HUES6 (cell line): ENCODE measurements around the gene ASTL.

Experiments used
- H3K27ac ChIP-seq: 2 replicates; pipeline ENCODE4 v1.7.0; 2013; ENCODE audit warnings: low read depth, mild to moderate bottlenecking, low read length, inconsistent platforms
- H3K27me3 ChIP-seq: 2 replicates; pipeline ENCODE4 v1.6.1; 2013; ENCODE audit warnings: low read length; ENCODE audit not compliant: control insufficient read depth, insufficient read depth
- H3K36me3 ChIP-seq: 2 replicates; pipeline ENCODE4 v1.6.1; 2013; ENCODE audit warnings: low read length; ENCODE audit not compliant: control insufficient read depth, insufficient read depth
- H3K4me1 ChIP-seq: 2 replicates; pipeline ENCODE4 v1.6.1; 2013; ENCODE audit warnings: low read length; ENCODE audit not compliant: control insufficient read depth, insufficient read depth
- H3K4me3 ChIP-seq: 2 replicates; pipeline ENCODE4 v1.5.1; 2013; ENCODE audit warnings: low read depth, low read length
- H3K9ac ChIP-seq: one replicate; pipeline ENCODE4 v1.6.1; 2013; ENCODE audit warnings: mild to moderate bottlenecking, low read length
- H3K9me3 ChIP-seq: 2 replicates; pipeline ENCODE4 v1.6.1; 2013; ENCODE audit warnings: low read depth, low read length; ENCODE audit not compliant: control insufficient read depth, insufficient read depth

ASTL gene

GRCh38 chr2:96134421-96134820 is 3.9 kb downstream of the ASTL start:
- Histone ChIP-seq H3K36me3 (no peaks in the 10 kb centered on the region), H3K27me3 (peaks cover 24% of the 10 kb centered on the region; the same call in 1 of the 2 replicates), H3K4me1 (peaks cover 4% of the 10 kb centered on the region), H3K27ac (no peak overlapping the region), H3K9ac (no peak overlapping the region), H3K4me3 (no peak overlapping the region), H3K9me3 (no peaks in the 10 kb centered on the region)

DNA sequence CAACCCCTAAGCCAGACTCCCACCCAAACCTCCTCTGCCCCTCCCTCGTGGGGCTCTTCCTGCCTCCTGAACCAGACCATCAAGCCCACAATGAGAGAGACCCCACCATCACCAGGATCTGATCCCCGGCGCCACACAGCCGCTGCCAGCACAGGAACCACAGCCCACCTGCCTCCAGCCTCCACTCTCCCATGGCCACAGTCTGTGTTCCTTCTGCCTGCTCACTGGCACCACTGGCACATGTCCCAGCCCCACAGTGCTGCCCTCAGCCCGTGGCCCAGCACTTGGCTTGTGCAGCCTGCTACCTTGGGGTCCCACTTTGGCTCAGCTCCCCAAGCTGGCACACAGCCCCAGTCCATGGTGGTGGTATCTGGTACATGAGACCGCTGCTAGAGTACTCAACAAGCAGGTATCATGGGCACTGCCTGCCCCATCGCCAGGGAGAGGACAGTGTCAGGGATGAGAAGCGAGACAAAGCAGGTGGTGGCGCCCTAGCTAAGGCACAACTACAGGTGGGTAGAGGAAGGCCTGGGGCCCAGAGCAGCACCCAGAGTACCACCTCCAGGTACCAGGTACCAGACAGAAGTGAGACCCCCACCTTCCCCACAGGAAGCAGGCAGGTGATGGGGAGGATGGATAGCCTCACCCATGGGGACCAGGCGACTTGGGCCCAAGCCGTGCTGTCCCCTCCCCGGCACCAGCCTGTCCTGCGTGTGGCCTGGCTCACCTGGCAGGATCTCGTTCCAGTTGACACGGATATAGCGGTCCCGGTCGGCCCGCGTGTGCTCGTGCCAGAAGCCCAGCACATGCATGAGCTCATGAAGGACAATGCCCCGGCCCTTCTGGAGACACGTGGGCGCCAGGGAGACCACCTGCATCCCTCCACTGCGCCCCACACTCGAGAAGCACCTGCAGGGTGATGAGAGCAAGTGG is 6.2 kb downstream of the ASTL start:
- Histone ChIP-seq H3K36me3 (no peaks in the 10 kb centered on the region), H3K9me3 (no peaks in the 10 kb centered on the region), H3K9ac (no peak overlapping the region), H3K4me1 (no peaks in the 10 kb centered on the region), H3K27ac (no peak overlapping the region), H3K27me3 (peaks cover 16% of the 10 kb centered on the region; the same call in 1 of the 2 replicates), H3K4me3 (no peak overlapping the region)

- no peak overlapping the region for H3K4me3 ChIP-seq
- no peaks in the 10 kb centered on the region for H3K36me3 ChIP-seq
- no peak overlapping the region for H3K27ac ChIP-seq
- H3K9me3 ChIP-seq = no peaks in the 10 kb centered on the region
- no peaks in the 10 kb centered on the region for H3K4me1 ChIP-seq
- no peak overlapping the region for H3K9ac ChIP-seq
- peaks cover 16% of the 10 kb centered on the region; the same call in 1 of the 2 replicates for H3K27me3 ChIP-seq
Observed at GRCh38 chr2:96131152-96131812, 7.0 kb downstream of the ASTL start.

DNA sequence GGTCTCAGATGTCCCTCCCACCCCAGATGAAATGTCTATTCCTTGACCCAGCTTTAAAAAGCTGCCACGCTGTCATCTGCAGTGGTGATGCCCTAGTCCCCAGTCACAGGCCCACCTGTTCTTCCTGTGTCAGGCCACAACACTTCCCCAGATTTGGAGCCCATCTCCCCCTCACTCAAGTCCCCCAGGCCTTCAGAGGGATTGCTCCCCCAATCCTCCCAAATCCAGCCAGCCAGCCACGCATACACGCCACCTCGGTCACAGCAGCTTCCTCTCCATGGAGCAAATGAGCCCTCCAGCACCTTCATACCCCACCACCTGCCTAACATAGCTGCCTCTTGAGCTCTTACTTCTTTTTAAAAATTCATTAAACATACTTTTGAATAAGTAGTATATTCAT is 7.8 kb downstream of the ASTL start:
- Histone ChIP-seq H3K4me1 (no peaks in the 10 kb centered on the region), H3K9ac (no peak overlapping the region), H3K27ac (no peak overlapping the region), H3K9me3 (no peaks in the 10 kb centered on the region), H3K27me3 (peaks cover 8% of the 10 kb centered on the region; the same call in 1 of the 2 replicates), H3K4me3 (no peak overlapping the region), H3K36me3 (no peaks in the 10 kb centered on the region)

DNA sequence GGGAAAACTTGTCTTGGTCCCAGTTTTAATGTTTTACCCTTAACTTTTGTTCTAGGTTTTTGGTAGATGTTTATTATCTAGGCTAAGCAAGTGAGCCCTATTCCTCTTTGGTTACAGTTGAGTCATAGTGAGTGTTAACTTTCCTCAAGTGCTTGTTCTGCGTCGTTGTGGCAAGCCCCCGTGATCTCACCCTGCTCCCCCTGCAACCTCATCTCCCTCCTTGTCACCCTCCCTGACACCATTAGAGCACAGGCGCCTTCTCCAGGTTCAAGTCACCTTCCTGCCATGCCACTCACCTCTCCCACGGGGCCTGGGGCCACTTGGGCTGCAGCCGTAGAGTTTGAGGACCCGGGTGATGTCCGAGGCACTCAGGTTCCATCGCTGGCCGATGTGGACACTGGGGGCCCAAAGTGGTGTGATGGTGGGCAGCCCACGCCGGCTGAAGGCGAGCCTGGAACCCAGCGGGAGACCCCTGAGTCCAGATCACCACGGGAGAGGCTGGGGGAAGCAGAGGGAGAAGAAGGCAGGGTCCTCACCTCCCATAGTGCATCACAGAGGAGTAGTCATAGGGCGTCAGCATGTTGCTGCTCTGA is 8.7 kb downstream of the ASTL start:
- H3K9ac ChIP-seq = no peak overlapping the region
- peaks cover 8% of the 10 kb centered on the region; the same call in 1 of the 2 replicates for H3K27me3 ChIP-seq
- no peaks in the 10 kb centered on the region for H3K36me3 ChIP-seq
- H3K27ac ChIP-seq = no peak overlapping the region
- H3K4me3 ChIP-seq = no peak overlapping the region
- no peaks in the 10 kb centered on the region for H3K9me3 ChIP-seq
- H3K4me1 ChIP-seq = no peaks in the 10 kb centered on the region

DNA sequence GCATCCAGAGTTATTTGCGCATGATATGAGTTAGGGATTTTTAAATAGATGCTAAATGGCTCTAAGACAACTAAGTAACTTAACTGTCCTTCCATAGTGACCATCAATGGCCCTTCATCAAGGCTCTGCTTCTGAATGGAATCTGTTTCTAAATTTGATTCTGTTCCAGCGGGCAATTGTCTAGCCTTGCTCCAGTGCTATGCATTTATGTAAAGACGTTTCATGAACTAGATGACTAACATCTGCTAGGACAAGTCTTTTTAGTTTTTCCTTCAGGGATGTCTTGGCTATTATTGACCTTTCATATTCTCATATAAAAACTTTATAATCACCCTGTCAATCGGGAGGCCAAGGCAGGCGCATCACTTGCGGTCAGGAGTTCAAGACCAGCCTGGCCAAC is 9.8 kb downstream of the ASTL start:
- H3K4me1 ChIP-seq = no peaks in the 10 kb centered on the region
- H3K27ac ChIP-seq = no peak overlapping the region
- H3K9me3 ChIP-seq = no peaks in the 10 kb centered on the region
- H3K36me3 ChIP-seq = no peaks in the 10 kb centered on the region
- no peak overlapping the region for H3K4me3 ChIP-seq
- no peak overlapping the region for H3K9ac ChIP-seq
- H3K27me3 ChIP-seq = peaks cover 8% of the 10 kb centered on the region; the same call in 1 of the 2 replicates

DNA sequence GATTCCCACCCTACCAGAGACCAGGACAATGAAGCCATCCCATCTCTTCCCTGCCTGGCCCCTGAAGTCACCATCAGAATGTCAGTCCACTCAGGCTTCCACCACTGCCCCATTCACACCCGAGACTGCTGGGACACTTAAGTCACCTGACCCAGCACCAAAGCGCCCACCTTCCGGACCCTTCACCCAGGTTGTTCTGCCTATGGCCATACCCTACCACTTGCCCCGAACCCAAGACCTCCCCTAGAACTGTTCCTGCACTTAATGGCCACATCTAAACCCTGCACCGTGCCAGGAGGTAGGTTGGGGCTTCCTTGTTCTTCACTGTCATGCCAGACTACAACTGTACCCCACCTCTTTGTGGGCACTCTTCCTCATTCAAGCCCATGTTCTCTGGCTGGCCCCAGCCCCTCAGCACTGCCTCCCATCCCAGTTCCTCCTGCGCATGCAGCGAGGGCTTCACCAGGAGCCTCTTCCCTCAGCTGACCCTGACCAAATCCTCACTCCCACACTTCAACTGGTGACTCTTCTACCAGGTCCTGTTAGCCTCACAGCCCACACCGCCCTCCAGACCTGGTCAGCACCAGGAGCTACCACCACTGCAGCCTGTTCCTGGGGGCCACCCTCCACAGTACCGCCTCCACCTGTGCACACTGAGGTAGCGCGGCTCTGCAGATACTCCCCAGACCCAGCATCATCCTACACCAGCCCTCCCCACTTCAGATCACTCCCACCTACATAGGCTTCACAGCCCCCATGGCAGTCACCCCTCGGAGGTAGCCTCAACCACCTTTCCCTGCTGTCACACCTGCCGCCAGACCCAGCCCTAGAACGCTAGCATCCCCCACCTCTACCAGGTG is 13.7 kb downstream of the ASTL start:
- Histone ChIP-seq H3K27ac (no peak overlapping the region), H3K36me3 (no peaks in the 10 kb centered on the region), H3K27me3 (peaks cover 18% of the 10 kb centered on the region), H3K9ac (no peak overlapping the region), H3K4me1 (no peaks in the 10 kb centered on the region), H3K4me3 (no peak overlapping the region), H3K9me3 (no peaks in the 10 kb centered on the region)

DNA sequence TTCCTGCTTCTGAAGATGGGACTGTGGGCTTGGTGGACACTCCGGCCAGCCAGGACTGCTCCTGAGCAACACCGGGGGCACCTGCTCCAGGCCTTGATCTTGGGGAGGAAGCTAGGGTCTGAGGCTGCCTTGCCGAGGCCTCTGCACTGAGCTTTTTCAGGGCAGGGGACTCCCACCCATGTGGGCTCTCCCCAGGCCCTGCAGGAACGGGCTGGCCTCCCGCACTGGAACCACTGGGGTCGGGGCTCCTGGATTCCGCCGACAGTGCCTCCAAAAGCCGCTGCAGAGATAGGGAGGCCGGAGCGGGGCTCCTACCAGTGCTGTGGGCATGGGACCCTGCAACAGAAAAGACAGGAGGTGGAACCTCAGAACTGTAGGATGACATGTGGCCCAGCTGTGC is 14.4 kb downstream of the ASTL start:
- H3K36me3 ChIP-seq = no peaks in the 10 kb centered on the region
- H3K4me1 ChIP-seq = no peaks in the 10 kb centered on the region
- H3K9ac ChIP-seq = no peak overlapping the region
- H3K9me3 ChIP-seq = no peaks in the 10 kb centered on the region
- H3K4me3 ChIP-seq = no peak overlapping the region
- peaks cover 25% of the 10 kb centered on the region for H3K27me3 ChIP-seq
- H3K27ac ChIP-seq = no peak overlapping the region

GRCh38 chr2:96123290-96123689 is 15.0 kb downstream of the ASTL start:
- Histone ChIP-seq H3K4me1 (no peaks in the 10 kb centered on the region), H3K27ac (no peak overlapping the region), H3K9me3 (no peaks in the 10 kb centered on the region), H3K4me3 (no peak overlapping the region), H3K9ac (no peak overlapping the region), H3K27me3 (peaks cover 31% of the 10 kb centered on the region), H3K36me3 (no peaks in the 10 kb centered on the region)

GRCh38 chr2:96122391-96122790 is 15.9 kb downstream of the ASTL start:
- H3K27me3 ChIP-seq = peaks cover 40% of the 10 kb centered on the region
- no peaks in the 10 kb centered on the region for H3K36me3 ChIP-seq
- no peaks in the 10 kb centered on the region for H3K9me3 ChIP-seq
- H3K9ac ChIP-seq = no peak overlapping the region
- no peak overlapping the region for H3K27ac ChIP-seq
- H3K4me1 ChIP-seq = peaks cover under 1% of the 10 kb centered on the region; the same call in 1 of the 2 replicates
- no peak overlapping the region for H3K4me3 ChIP-seq
